SU-DHL-6 (cell line): Measurements from ENCODE around the gene MAP1A.

Source experiments
- EZH2phosphoT487 ChIP-seq: fragments of 200-600 bp; sonication (generic), shearing (Covaris generic); conservative IDR thresholded peaks from 2 replicates; pipeline ENCODE4 v1.6.1; 2018; ENCODE audit warnings: mild to moderate bottlenecking, antibody characterized with exemption, low read length, moderate library complexity, mixed read lengths
- TF ChIP-seq, protein P1 (sequence below): fragments of 200-600 bp; sonication (generic); IDR thresholded peaks from one replicate; pipeline ENCODE4 v1.5.1; 2017; ENCODE audit warnings: antibody characterized with exemption, mild to moderate bottlenecking, low read length, moderate library complexity; ENCODE audit not compliant: insufficient read depth, poor library complexity, severe bottlenecking

DNA sequence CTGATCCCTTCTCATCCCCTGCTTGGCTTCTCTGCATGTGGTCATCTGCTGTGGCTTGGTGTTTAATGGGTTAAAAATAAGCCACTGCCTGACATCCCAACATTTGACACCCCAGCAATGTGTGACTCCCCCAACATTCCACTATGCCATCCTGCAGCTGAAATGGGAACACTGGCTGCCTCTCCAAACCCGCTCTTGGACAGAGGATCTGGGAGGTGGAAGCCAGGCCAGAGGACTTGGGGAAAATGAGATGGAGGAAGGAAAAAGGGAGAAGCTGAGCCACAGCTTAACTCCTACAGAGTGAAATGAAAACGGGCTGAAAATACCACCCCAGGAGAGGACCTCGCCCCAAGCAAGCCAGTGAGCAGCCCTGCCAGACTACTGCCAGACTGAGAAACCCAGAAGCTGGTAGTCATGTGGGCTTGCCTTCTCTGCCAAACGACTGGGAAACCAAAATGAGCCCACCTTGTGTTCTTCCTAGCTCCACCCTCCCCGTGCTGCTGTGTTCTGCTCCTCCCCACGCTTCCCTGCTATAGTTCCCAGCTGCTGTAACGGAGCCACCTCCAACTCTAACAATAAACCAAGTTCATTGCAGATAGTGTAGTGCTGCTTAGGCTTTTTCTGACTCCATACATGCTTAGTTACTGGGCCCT, 13.7 kb downstream of the MAP1A start:
- TF ChIP-seq, protein P1, sequence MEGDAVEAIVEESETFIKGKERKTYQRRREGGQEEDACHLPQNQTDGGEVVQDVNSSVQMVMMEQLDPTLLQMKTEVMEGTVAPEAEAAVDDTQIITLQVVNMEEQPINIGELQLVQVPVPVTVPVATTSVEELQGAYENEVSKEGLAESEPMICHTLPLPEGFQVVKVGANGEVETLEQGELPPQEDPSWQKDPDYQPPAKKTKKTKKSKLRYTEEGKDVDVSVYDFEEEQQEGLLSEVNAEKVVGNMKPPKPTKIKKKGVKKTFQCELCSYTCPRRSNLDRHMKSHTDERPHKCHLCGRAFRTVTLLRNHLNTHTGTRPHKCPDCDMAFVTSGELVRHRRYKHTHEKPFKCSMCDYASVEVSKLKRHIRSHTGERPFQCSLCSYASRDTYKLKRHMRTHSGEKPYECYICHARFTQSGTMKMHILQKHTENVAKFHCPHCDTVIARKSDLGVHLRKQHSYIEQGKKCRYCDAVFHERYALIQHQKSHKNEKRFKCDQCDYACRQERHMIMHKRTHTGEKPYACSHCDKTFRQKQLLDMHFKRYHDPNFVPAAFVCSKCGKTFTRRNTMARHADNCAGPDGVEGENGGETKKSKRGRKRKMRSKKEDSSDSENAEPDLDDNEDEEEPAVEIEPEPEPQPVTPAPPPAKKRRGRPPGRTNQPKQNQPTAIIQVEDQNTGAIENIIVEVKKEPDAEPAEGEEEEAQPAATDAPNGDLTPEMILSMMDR = no peak
- TF ChIP-seq EZH2phosphoT487 = no peak
